ENCODE measurements around the gene C10orf90.

DNA sequence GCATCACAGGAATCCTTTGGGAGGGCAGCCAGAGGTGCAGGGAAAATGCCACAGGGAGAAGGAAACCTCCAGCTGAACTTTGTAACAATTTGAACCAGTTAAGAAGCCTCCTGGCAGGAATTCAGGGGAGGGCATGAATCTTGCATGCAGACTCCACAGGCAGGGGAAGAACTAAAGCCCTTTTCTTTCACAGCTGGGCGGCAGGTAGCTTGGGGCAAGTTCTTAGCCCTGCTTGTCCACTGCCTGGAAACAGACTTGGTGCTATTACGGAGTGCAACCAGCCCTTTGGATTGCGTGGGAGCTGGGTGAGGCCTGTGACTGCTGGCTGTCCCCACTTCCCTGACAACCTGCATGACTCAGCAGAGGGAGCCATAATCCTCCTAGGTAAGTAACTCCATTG is 230.6 kb downstream of the C10orf90 start:
- TF ChIP-seq, protein P1, sequence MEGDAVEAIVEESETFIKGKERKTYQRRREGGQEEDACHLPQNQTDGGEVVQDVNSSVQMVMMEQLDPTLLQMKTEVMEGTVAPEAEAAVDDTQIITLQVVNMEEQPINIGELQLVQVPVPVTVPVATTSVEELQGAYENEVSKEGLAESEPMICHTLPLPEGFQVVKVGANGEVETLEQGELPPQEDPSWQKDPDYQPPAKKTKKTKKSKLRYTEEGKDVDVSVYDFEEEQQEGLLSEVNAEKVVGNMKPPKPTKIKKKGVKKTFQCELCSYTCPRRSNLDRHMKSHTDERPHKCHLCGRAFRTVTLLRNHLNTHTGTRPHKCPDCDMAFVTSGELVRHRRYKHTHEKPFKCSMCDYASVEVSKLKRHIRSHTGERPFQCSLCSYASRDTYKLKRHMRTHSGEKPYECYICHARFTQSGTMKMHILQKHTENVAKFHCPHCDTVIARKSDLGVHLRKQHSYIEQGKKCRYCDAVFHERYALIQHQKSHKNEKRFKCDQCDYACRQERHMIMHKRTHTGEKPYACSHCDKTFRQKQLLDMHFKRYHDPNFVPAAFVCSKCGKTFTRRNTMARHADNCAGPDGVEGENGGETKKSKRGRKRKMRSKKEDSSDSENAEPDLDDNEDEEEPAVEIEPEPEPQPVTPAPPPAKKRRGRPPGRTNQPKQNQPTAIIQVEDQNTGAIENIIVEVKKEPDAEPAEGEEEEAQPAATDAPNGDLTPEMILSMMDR (conservative IDR thresholded peaks at IDR 0.05 in 1 of 2, IDR thresholded peaks at IDR 0.05 in 1 of 2; ENCODE audit: extremely low read depth in 1 of 2, insufficient read depth in 1 of 2, low read depth in 1 of 2, low read length in 2 of 2) = no peak
- TF ChIP-seq EZH2 (IDR thresholded peaks at IDR 0.05; ENCODE audit: borderline replicate concordance, low read length) = no peak
